Measurements from ENCODE around the gene TMEM239. TPM values are rescaled to one million over a fixed set of nuclear protein-coding genes. Genes with fewer than 3 reads are reported as not detected.
"Not testable (repeated sequence)": the region's sequence is repeated elsewhere in the genome, so short reads cannot be mapped to it uniquely, and the experiment has no call there.

TMEM239 gene
- total RNA-seq: not detected in 2 replicates

DNA sequence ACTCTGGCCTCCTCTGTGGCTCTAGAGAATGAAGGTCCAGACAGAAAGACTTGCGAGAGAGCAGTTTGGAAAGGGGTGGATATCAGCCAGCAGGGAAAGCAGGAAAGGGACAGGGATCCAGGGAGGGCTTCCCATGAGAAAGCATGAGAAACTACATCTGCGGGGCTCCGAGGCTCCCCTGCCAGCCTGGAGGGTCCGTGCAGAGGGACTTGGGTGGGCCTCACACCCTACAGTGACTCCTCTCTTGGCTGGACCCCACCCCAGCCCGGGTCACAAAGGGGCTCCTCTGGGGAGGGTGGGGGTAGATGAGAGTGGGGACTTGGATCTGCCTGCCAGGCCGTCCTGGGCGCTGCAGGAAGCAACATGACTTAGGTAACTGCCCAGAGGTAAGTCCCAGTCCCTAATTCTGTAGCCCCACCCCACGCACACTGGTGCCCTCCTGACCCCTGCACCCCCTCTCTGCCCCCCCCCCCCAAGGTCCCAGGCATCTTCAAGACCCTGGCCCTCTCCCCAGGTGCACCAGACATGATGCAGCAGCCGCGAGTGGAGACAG, at the start of gene TMEM239:
TMEM239 (plus strand) TSS at position 335 of the 553 bp plus-strand sequence; CDS start at position 526, 191 bp downstream.
- TF ChIP-seq CTCF (IDR thresholded peaks at IDR 0.05; ENCODE audit: insufficient read depth, low read length, poor library complexity, severe bottlenecking): no peak
- DNase-seq (ENCODE audit: low read depth): no peak
- peaks cover 17% of the 10 kb centered on the region for H3K27me3 ChIP-seq (ENCODE audit: control insufficient read depth, insufficient read depth, low read length)
- no peaks in the 10 kb centered on the region for H3K36me3 ChIP-seq (ENCODE audit: control insufficient read depth, insufficient read depth, low read length)
- H3K4me3 ChIP-seq (ENCODE audit: low read depth, low read length): no peak within 1 kb of the TSS

DNA sequence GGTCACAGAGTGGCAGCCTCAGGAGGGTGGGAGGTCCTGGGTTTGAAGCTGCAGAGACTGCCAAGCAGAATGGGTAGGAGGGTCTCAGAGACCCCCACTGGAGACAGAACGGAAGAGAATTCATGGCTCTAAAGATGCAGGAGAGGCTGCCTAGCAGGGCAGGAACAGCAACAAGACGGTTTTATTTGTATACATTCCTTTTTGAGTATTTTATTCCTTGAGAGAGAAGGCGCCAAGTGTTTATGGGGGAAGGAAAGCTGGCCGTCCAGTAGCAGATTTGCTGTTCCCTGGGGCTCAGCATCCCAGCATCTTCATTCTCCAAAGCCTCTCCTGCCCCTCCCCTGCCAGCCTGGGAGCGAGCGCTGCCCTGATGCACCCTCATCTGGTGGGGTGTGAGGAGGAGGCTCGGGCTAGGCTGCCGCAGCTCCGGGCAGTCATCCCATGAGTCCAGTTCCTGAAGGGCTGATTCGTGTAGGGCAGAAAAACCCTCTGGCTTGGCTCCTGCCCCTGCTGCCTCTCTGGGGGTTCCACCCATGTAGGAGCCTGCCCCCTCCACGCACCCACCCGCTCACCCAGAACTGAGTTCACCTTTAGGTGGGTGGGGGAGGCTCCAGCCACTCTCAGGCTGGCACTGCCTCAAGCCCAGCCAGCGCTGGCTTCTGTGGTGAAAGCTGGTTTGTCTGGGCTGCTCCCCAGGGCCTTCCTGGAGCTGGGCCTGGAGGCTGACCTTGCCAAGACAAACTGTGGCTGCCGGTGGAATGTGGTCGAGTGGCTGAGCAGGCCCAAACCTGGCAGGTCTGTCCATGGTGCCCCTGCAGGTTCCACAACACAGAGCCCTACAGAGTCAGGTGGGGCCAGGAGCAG, 48.2 kb upstream of the TMEM239 start:
- H3K27me3 ChIP-seq (ENCODE audit: control insufficient read depth, insufficient read depth, low read length): peaks cover 5% of the 10 kb centered on the region
- TF ChIP-seq CTCF (IDR thresholded peaks at IDR 0.05; ENCODE audit: insufficient read depth, low read length, poor library complexity, severe bottlenecking): no peak
- no peak for DNase-seq (ENCODE audit: low read depth)
- no peaks in the 10 kb centered on the region for H3K36me3 ChIP-seq (ENCODE audit: control insufficient read depth, insufficient read depth, low read length)
- H3K4me3 ChIP-seq (ENCODE audit: low read depth, low read length): no peak overlapping the region

DNA sequence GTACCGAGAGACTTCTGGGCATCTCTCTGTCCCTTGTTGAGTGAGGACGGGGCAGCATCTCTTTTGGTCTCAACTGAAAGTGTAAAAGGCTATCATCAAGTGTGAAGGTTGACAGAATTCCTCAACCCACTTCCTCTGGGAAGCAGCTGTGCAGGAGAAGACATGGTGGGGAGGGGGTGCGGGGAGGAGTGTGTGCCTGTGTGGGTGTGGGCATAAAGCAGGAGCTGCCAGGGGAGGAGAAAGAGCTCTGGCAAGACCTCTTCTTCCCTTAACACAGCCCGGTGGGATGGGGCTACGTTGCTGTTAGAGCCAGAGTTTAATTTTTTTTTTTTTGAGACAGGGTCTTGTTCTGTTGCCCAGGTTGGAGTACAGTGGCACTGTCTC, 47.5 kb upstream of the TMEM239 start:
- no peak for TF ChIP-seq CTCF (IDR thresholded peaks at IDR 0.05; ENCODE audit: insufficient read depth, low read length, poor library complexity, severe bottlenecking)
- DNase-seq (ENCODE audit: low read depth): no peak
- H3K4me3 ChIP-seq (ENCODE audit: low read depth, low read length): no peak overlapping the region
- no peaks in the 10 kb centered on the region for H3K36me3 ChIP-seq (ENCODE audit: control insufficient read depth, insufficient read depth, low read length)
- H3K27me3 ChIP-seq (ENCODE audit: control insufficient read depth, insufficient read depth, low read length): peaks cover 3% of the 10 kb centered on the region

DNA sequence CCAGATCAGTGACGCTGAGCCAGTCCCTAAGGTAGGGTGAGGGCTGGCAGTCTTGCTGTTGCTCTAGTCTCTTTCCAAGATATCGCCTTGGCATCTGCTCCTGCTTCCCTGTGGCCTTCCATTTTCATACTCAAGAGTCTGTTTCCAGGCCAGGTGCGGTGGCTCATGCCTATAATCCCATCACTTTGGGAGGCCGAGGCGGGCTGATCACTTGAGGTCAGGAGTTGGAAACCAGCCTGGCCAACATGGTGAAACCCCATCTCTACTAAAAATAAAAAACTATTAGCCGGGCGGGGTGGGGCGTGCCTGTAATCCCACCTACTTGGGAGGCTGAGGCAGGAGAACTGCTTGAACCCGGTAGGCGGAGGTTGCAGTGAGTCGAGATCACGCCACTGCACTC, 46.1 kb upstream of the TMEM239 start:
- not testable (repeated sequence) for H3K27me3 ChIP-seq (ENCODE audit: control insufficient read depth, insufficient read depth, low read length); H3K36me3 ChIP-seq (ENCODE audit: control insufficient read depth, insufficient read depth, low read length); H3K4me3 ChIP-seq (ENCODE audit: low read depth, low read length); DNase-seq (ENCODE audit: low read depth)

GRCh38 chr20:2771631-2772080, 44.5 kb upstream of the TMEM239 start:
- no peak for TF ChIP-seq CTCF (IDR thresholded peaks at IDR 0.05; ENCODE audit: insufficient read depth, low read length, poor library complexity, severe bottlenecking)
- Histone ChIP-seq H3K27me3 (ENCODE audit: control insufficient read depth, insufficient read depth, low read length) (no peaks in the 10 kb centered on the region), H3K36me3 (ENCODE audit: control insufficient read depth, insufficient read depth, low read length) (no peaks in the 10 kb centered on the region), H3K4me3 (ENCODE audit: low read depth, low read length) (no peak overlapping the region)
- DNase-seq (ENCODE audit: low read depth): no peak

DNA sequence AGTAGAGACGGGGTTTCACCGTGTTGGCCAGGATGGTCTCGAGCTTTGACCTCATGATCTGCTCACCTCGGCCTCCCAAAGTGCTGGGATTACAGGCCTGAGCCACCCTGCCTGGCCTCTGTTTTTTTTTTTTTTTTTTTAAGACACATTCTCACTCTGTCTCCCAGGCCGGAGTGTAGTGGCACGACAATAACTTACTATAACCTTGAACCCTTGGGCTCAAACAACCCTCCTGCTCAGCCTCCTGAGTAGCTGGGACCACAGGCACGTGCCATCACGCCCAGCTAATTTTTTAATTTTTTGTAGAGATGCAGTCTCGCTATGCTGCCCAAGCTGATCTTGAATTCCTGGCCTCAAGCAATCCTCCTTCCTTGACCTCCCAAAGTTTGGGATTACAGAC, 42.4 kb upstream of the TMEM239 start:
- Histone ChIP-seq H3K36me3 (ENCODE audit: control insufficient read depth, insufficient read depth, low read length) (no peaks in the 10 kb centered on the region), H3K4me3 (ENCODE audit: low read depth, low read length) (no peak overlapping the region), H3K27me3 (ENCODE audit: control insufficient read depth, insufficient read depth, low read length) (no peaks in the 10 kb centered on the region)
- no peak for DNase-seq (ENCODE audit: low read depth)
- no peak for TF ChIP-seq CTCF (IDR thresholded peaks at IDR 0.05; ENCODE audit: insufficient read depth, low read length, poor library complexity, severe bottlenecking)

Measured in kidney epithelial cell (primary cell).